HG02798 (cell line): ENCODE results near the gene CCDC194.
"Not testable (repeated sequence)": the region's sequence is repeated elsewhere in the genome, so short reads cannot be mapped to it uniquely, and the experiment has no call there.

Source experiments
- ATAC-seq: cut with Tn5 transposase; IDR thresholded peaks from one replicate; pipeline ENCODE4 v1.9.1; 2021; ENCODE audit warnings: mild to moderate bottlenecking; ENCODE audit not compliant: unreplicated experiment, poor library complexity

CCDC194 gene

GRCh38 chr19:17378271-17378670 lies 15.7 kb downstream of the CCDC194 start:
- ATAC-seq: no peak

- no peak for ATAC-seq
Measured at GRCh38 chr19:17376935-17377600, 16.9 kb downstream of the CCDC194 start, which contains the start of gene PLVAP. Gene PLVAP (minus strand): TSS chr19:17377342. CDS start chr19:17377288, 54 bp downstream.

- ATAC-seq: peak; percentile 90
Measured at GRCh38 chr19:17370026-17370587, 23.9 kb downstream of the CCDC194 start.

GRCh38 chr19:17365361-17365760 lies 28.6 kb downstream of the CCDC194 start:
- no peak for ATAC-seq

- not testable (repeated sequence) for ATAC-seq
Measured at GRCh38 chr19:17363852-17364605, 30.0 kb downstream of the CCDC194 start.

- no peak for ATAC-seq
Measured at GRCh38 chr19:17359905-17360800, 33.8 kb downstream of the CCDC194 start.

- ATAC-seq: no peak
Measured at GRCh38 chr19:17358395-17358794, 35.6 kb downstream of the CCDC194 start.

- ATAC-seq: no peak
Measured at GRCh38 chr19:17357724-17358123, 36.3 kb downstream of the CCDC194 start.

- no peak for ATAC-seq
Measured at GRCh38 chr19:17357078-17357666, 36.8 kb downstream of the CCDC194 start.

GRCh38 chr19:17353386-17353785 lies 40.6 kb downstream of the CCDC194 start:
- no peak for ATAC-seq

GRCh38 chr19:17352608-17353280 lies 41.3 kb downstream of the CCDC194 start:
- no peak for ATAC-seq

- no peak for ATAC-seq
Measured at GRCh38 chr19:17351815-17352435, 42.1 kb downstream of the CCDC194 start.

- no peak for ATAC-seq
Measured at GRCh38 chr19:17348700-17349099, 45.3 kb downstream of the CCDC194 start.

GRCh38 chr19:17347877-17348276 lies 46.1 kb downstream of the CCDC194 start:
- ATAC-seq: no peak

- ATAC-seq: no peak
Measured at GRCh38 chr19:17347361-17347760, 46.6 kb downstream of the CCDC194 start.

GRCh38 chr19:17346109-17346671 lies 47.8 kb downstream of the CCDC194 start:
- ATAC-seq: peak; percentile 71

- no peak for ATAC-seq
Measured at GRCh38 chr19:17341845-17342244, 52.2 kb downstream of the CCDC194 start.

GRCh38 chr19:17341386-17341785 lies 52.6 kb downstream of the CCDC194 start:
- no peak for ATAC-seq

GRCh38 chr19:17340871-17341357 lies 53.1 kb downstream of the CCDC194 start:
- no peak for ATAC-seq
